ENCODE data around the gene ACIN1.

DNA sequence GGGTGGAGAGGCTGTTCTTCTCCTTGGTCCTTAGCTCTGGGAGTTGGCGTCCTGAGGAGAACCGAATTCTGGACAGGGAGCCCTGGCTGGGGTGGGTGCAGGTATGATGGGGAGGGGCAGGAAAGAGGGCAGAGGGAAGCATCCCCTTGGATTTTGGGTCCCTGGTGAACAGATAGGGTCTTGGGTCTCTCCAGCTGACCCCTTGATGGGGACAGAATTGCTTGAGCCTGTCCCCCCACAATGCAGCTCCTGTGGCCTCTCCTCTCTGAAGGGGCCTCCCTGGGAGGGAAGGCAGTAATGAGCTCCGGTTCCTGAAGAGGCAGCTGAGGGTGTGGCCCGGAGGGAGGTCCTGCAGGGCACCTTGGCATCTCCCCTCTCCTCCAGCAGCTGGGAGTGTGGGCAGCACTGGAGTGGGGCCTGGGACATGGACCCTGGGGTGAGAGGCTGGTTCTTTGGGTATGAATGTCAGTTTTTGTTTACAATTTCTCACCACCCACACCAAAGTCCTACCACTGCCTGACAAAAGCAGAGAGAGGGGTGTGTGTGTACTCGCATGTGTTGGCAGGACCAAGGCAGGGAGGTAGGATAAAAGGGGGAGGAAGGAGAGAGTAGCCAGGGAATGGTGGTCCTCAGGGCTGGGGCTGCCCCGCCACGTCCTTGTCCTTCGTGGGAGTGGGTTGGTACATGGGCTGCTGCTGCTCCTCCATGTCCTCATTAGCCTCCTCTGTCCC lies 31.8 kb upstream of the ACIN1 start:
- TF ChIP-seq, protein P1, sequence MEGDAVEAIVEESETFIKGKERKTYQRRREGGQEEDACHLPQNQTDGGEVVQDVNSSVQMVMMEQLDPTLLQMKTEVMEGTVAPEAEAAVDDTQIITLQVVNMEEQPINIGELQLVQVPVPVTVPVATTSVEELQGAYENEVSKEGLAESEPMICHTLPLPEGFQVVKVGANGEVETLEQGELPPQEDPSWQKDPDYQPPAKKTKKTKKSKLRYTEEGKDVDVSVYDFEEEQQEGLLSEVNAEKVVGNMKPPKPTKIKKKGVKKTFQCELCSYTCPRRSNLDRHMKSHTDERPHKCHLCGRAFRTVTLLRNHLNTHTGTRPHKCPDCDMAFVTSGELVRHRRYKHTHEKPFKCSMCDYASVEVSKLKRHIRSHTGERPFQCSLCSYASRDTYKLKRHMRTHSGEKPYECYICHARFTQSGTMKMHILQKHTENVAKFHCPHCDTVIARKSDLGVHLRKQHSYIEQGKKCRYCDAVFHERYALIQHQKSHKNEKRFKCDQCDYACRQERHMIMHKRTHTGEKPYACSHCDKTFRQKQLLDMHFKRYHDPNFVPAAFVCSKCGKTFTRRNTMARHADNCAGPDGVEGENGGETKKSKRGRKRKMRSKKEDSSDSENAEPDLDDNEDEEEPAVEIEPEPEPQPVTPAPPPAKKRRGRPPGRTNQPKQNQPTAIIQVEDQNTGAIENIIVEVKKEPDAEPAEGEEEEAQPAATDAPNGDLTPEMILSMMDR (IDR thresholded peaks at IDR 0.05): no peak
- TF ChIP-seq POLR2A (IDR thresholded peaks at IDR 0.05) (no peak), POLR2AphosphoS5 (IDR thresholded peaks at IDR 0.05) (no peak)
